Body of pancreas (tissue), 4 donors: ENCODE results near the gene RXRG. TPM values are rescaled to one million over a fixed set of nuclear protein-coding genes. Genes with fewer than 3 reads are reported as not detected.

ENCODE experiments used
- ATAC-seq: fragments of 150-250 bp; one replicate; pipeline ENCODE4 v1.9.1; 2016
- DNase-seq, 4 donors: peaks; one replicate each; pipeline ENCODE4 v3.0.0-alpha.2; 2019
- H3K27ac ChIP-seq, 4 donors: fragments of 200-600 bp; sonication (generic); 1 replicate in 3 of 4; 2 replicates in 1 of 4; pipeline versions ENCODE4 v1.5.1 to v1.6.1; 2016 to 2019; ENCODE audit warnings: mild to moderate bottlenecking in 1 of 4, mixed read lengths in 1 of 4, moderate library complexity in 1 of 4
- H3K27me3 ChIP-seq, 2 donors: fragments of 200-600 bp; sonication (generic); one replicate each; pipeline ENCODE4 v1.6.0; 2016; ENCODE audit warnings: mild to moderate bottlenecking in 1 of 2
- H3K36me3 ChIP-seq, 2 donors: fragments of 200-600 bp; sonication (generic); replicated peaks in 1 of 2; 2 replicates each; pipeline ENCODE4 v1.5.1; 2016; ENCODE audit warnings: low read depth in 2 of 2; ENCODE audit not compliant: insufficient read depth in 1 of 2
- H3K4me1 ChIP-seq: fragments of 200-600 bp; sonication (generic); one replicate; pipeline ENCODE4 v1.6.0; 2016
- H3K4me3 ChIP-seq, 2 donors: fragments of 200-600 bp; sonication (generic); 1 replicate in 1 of 2; 2 replicates in 1 of 2; pipeline ENCODE4 v1.5.1; 2016 to 2019
- H3K9me3 ChIP-seq, 3 donors: fragments of 200-600 bp; sonication (generic); 1 replicate in 2 of 3; 2 replicates in 1 of 3; pipeline ENCODE4 v1.5.1; 2016
- POLR2A ChIP-seq, 3 donors: fragments of 450-650 bp; IDR thresholded peaks; one replicate each; pipeline ENCODE4 v1.6.1; 2016; ENCODE audit warnings: antibody characterized with exemption in 3 of 3, mild to moderate bottlenecking in 2 of 3
- WGBS, 2 donors: methylation state at CpG; one replicate each; pipeline ENCODE4 v1.1.5; 2017; 5-methylcytosine and 5-hydroxymethylcytosine counted together
- intact Hi-C: fragments of 100-400 bp; cut with DNase I; formaldehyde crosslinking; loops from one replicate; pipeline ENCODE4 v1.15.1; 2023
- total RNA-seq, 2 donors: library from RNA; depleted of rRNA; stranded (reverse); fragments of >200 nt; gene quantifications; one replicate each; pipeline ENCODE4 v1.1.0, GENCODE V29; 2016
- TF ChIP-seq, protein P1 (sequence below), 7 experiments: fragments of 450-650 bp in 4 of 7; fragments of 200-600 bp in 3 of 7; sonication (generic) in 3 of 7; IDR thresholded peaks; one replicate each; pipeline ENCODE4 v1.5.1; 2016 to 2019; ENCODE audit warnings: antibody characterized with exemption in 7 of 7

RXRG gene
- total RNA-seq, 2 donors from 2014 or later, result 2.6 TPM; not detected in 1

DNA sequence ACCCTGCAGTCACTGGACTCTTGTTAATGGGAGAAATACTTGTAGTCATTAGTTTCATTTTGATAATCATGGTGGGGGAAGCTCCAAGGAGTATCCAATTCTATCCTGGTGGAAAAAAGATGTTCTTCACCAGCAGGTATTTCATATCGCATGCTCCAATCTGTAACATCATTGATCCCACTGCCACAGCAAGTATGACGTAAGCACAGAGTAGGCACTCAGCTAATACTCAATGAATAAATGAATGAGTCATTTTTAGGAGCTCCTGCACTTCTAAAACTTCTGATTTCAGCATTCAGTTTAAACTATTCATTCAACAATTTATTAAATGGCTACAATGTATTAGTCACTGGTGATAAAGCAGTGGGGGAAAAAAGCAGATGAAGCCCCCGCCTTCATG is 30.3 kb downstream of the RXRG start:
- ATAC-seq (no peak), DNase-seq (no peak)
- Histone ChIP-seq H3K9me3 (no peaks in the 10 kb centered on the region), H3K4me1 (no peaks in the 10 kb centered on the region), H3K27ac (no peak overlapping the region), H3K27me3 (no peaks in the 10 kb centered on the region), H3K36me3 (no peaks in the 10 kb centered on the region), H3K4me3 (no peak overlapping the region)
- intact Hi-C loops, result no loop called here
- 74 to 77% methylated on average over 3 of the region's 3 CpGs for WGBS, 2 donors
- TF ChIP-seq, protein P1, sequence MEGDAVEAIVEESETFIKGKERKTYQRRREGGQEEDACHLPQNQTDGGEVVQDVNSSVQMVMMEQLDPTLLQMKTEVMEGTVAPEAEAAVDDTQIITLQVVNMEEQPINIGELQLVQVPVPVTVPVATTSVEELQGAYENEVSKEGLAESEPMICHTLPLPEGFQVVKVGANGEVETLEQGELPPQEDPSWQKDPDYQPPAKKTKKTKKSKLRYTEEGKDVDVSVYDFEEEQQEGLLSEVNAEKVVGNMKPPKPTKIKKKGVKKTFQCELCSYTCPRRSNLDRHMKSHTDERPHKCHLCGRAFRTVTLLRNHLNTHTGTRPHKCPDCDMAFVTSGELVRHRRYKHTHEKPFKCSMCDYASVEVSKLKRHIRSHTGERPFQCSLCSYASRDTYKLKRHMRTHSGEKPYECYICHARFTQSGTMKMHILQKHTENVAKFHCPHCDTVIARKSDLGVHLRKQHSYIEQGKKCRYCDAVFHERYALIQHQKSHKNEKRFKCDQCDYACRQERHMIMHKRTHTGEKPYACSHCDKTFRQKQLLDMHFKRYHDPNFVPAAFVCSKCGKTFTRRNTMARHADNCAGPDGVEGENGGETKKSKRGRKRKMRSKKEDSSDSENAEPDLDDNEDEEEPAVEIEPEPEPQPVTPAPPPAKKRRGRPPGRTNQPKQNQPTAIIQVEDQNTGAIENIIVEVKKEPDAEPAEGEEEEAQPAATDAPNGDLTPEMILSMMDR (IDR thresholded peaks at IDR 0.05), result no peak
- no peak for TF ChIP-seq POLR2A (IDR thresholded peaks at IDR 0.05)

DNA sequence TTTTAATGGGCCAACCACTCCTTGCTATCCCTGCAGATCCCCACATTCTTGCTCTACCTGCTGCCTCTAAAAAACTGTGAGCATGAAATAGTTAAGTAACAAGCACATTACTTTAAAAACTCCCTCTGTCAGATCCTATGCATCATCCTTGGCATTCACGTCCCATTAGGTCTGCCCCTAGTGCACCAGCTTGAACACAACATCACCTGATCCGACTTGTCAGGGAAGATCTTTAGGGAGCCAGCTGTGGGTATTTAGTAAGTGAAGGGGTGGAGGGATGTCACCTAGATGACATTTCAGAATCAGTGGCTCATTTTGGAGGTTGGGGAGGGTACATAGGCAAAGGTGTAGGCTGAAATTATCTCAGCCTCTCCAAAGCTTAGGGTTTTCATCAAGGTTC is 33.5 kb downstream of the RXRG start:
- ATAC-seq (no peak), DNase-seq (no peak)
- Histone ChIP-seq H3K4me1 (no peaks in the 10 kb centered on the region), H3K4me3 (no peak overlapping the region), H3K36me3 (no peaks in the 10 kb centered on the region), H3K27me3 (no peaks in the 10 kb centered on the region), H3K27ac (no peak overlapping the region), H3K9me3 (no peaks in the 10 kb centered on the region)
- 38 to 43% methylated on average over 2 of the region's 2 CpGs for WGBS, 2 donors
- intact Hi-C loops, result no loop called here
- no peak for TF ChIP-seq POLR2A (IDR thresholded peaks at IDR 0.05)
- TF ChIP-seq, protein P1 (IDR thresholded peaks at IDR 0.05), result no peak

DNA sequence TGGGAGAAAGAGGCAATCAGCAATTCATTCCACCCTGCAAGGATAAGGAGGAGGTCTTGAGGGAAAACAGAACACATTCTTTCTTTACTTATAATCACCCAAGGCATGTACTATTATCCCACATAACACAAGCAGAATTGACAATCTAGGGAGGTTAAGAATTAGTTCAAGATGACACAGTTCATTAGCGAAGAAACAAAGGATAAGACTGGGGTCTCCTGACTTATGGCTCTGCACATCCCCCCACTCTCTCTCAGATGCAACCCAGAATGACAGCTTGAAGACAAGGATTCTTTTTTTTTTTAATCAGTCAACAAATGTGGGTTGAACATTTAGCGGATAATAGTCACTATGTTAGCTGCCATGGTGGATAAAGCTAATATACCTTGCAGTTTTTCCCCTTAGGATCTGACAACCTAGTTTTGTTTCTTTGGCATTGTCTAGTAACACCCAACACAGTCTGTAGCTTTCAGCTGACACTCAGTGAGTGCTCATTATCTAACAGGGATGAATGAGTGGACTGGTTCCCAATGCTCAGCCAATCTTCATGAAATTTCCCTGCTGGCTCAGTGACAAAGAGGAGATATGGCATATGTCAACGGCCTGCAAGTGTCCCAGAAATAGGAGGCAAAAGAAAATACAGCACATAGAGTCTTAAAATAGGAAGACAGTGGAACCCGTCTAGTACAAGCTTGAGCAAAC is 35.1 kb downstream of the RXRG start:
- H3K27me3 ChIP-seq, result no peaks in the 10 kb centered on the region
- DNase-seq, result no peak
- no peak for ATAC-seq
- 58 to 62% methylated on average over 4 of the region's 4 CpGs for WGBS, 2 donors
- no peaks in the 10 kb centered on the region for H3K4me1 ChIP-seq
- intact Hi-C loops, result loop anchor here (10.0 kb wide), 1 partner anchor 505 kb away; no protein-coding TSS in a partner anchor
- H3K9me3 ChIP-seq, result no peaks in the 10 kb centered on the region
- no peak overlapping the region for H3K4me3 ChIP-seq
- no peak overlapping the region for H3K27ac ChIP-seq
- H3K36me3 ChIP-seq, result no peaks in the 10 kb centered on the region
- no peak for TF ChIP-seq POLR2A (IDR thresholded peaks at IDR 0.05)
- TF ChIP-seq, protein P1 (IDR thresholded peaks at IDR 0.05), result no peak

DNA sequence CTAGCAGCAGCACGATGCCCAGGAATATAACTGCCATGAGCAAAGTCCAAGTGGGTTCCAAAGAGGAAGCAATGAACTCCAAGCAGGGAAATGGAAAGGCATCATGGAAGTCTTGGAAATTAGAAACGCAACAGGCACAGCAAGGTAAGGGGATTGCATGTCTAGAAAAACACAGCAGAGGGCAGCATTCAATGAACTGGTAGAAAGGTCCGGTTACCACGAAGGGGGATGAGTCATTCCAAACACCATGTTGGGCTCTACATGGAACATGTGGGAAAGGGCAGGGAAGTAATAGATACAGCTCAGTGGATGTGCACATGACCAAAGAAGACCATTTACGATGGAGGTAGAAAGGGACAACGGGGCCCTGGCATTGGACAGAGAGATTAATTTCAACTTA is 36.4 kb downstream of the RXRG start:
- intact Hi-C loops, result loop anchor here (10.0 kb wide), 1 partner anchor 506 kb away; no protein-coding TSS in a partner anchor
- TF ChIP-seq, protein P1 (IDR thresholded peaks at IDR 0.05), result peak in 4 of 7 experiments; percentile 35 to 50 (median 42)
- no peak for TF ChIP-seq POLR2A (IDR thresholded peaks at IDR 0.05)
- DNase-seq, result peak in 3 of 4 donors; percentile 30 to 48 (median 35)

DNA sequence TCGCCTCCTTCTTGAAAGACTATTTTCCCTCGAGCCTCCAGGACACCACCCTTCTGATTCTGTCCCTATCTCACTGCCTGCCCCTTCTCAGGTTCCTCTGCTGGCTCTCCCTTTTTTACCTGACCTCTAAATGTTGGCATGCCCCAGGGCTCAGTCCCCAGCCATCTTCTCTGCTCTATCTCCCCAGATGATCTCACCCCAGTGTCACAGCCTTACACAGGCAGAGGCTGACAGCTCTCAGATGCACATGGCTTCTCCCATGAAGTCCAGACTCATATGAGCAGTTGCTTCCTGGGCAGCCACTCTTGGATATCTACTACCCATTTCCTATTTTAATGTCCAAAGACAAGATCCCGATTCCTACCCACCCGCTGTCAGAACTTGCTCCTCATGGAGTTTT is 37.5 kb downstream of the RXRG start:
- Histone ChIP-seq H3K27ac (no peak overlapping the region), H3K4me3 (no peak overlapping the region), H3K9me3 (no peaks in the 10 kb centered on the region), H3K36me3 (no peaks in the 10 kb centered on the region), H3K4me1 (no peaks in the 10 kb centered on the region), H3K27me3 (no peaks in the 10 kb centered on the region)
- DNase-seq, result no peak
- ATAC-seq, result no peak
- 71 to 73% methylated on average over 4 of the region's 4 CpGs for WGBS, 2 donors
- intact Hi-C loops, result loop anchor here (10.0 kb wide), 1 partner anchor 507 kb away; no protein-coding TSS in a partner anchor
- TF ChIP-seq POLR2A (IDR thresholded peaks at IDR 0.05), result no peak
- TF ChIP-seq, protein P1 (IDR thresholded peaks at IDR 0.05), result no peak

More for the DNA sequence above, 36.4 kb downstream of the RXRG start:
- Histone ChIP-seq H3K27ac (no peak overlapping the region), H3K9me3 (no peaks in the 10 kb centered on the region), H3K4me3 (no peak overlapping the region), H3K4me1 (no peaks in the 10 kb centered on the region), H3K36me3 (no peaks in the 10 kb centered on the region), H3K27me3 (no peaks in the 10 kb centered on the region)
- WGBS, 2 donors, result 32 to 36% methylated on average over 6 of the region's 6 CpGs
- peak; percentile 38 for ATAC-seq
